GM10266 (cell line): Measurements from ENCODE around the gene CTSC.
"Not testable (repeated sequence)": the region's sequence is repeated elsewhere in the genome, so short reads cannot be mapped to it uniquely, and the experiment has no call there.

Source experiments
- DNase-seq: peaks from one replicate; pipeline ENCODE4 v3.0.0; 2012; ENCODE audit errors: extremely low spot score
- CTCF ChIP-seq: IDR thresholded peaks from 2 replicates; pipeline ENCODE4 v1.5.1; 2012; ENCODE audit warnings: mild to moderate bottlenecking, low read depth; ENCODE audit not compliant: control insufficient read depth, insufficient read depth; ENCODE audit errors: missing control alignments

Gene CTSC

GRCh38 chr11:88246696-88247095, 90.8 kb downstream of the CTSC start:
- no peak for DNase-seq
- no peak for TF ChIP-seq CTCF

GRCh38 chr11:88245576-88245975, 92.0 kb downstream of the CTSC start:
- not testable (repeated sequence) for DNase-seq
